Measurements from ENCODE around the gene BCL11B.
"Not testable (repeated sequence)": the region's sequence is repeated elsewhere in the genome, so short reads cannot be mapped to it uniquely, and the experiment has no call there.

The BCL11B gene

DNA sequence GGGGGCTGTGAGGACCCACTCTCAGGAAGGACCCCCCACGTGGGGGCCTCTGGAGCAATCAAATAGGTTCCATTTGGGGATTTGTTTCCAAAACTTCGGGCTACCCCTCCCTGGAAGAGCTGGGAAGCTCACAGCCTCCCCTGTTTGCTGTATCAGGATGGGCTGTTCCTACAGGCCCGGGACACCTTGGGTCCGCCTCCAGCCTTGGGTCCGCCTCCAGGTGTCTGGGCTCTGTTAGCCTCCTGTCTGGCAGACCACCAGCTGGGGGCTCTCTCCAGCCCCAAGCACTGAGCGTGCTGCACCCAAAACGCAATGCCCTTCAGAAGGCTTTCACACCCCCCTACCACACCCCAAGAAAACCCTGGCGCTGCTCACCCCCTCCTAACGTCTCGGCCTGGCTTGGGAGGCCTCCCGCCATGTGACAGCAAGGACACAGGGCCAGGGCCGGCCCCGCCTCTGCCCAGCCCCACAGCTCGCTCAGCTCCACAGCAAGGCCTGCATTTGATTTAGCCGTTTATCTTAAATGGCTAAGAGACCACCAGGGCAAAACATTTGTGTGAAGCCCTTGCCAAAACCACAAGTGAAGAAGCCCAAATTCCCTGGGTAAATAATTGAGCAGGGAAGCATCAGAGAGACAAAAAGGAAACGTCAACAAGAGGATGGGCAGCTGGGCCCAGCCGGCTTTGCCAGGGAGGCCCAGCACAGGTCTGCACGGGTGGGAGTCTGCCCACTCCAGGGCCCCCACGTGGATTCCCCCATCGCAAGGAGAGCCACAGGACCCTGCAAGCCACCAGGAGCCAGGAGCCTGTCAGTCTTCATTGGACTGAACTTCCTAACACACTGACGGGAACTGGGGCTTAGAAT is 39.9 kb downstream of the BCL11B start:
- H3K4me1 Mint-ChIP-seq = peaks cover 97% of the 10 kb centered on the region
- H3K4me3 Mint-ChIP-seq = peak overlapping the region; percentile 81
- H3K9me3 Mint-ChIP-seq = no peaks in the 10 kb centered on the region
- DNase-seq = peak; percentile 55
- H3K27ac Mint-ChIP-seq = peak overlapping the region; percentile 97
- CTCF ChIA-PET = interaction anchor here (0.7 to 11.9 kb wide), 8 partner anchors 9 to 1254 kb away, joined by 3 to 140 read pairs (median 3); partner anchors contain the start of gene BCL11B
- H3K27me3 Mint-ChIP-seq = peaks cover 4% of the 10 kb centered on the region
- H3K36me3 Mint-ChIP-seq = peaks cover 71% of the 10 kb centered on the region

DNA sequence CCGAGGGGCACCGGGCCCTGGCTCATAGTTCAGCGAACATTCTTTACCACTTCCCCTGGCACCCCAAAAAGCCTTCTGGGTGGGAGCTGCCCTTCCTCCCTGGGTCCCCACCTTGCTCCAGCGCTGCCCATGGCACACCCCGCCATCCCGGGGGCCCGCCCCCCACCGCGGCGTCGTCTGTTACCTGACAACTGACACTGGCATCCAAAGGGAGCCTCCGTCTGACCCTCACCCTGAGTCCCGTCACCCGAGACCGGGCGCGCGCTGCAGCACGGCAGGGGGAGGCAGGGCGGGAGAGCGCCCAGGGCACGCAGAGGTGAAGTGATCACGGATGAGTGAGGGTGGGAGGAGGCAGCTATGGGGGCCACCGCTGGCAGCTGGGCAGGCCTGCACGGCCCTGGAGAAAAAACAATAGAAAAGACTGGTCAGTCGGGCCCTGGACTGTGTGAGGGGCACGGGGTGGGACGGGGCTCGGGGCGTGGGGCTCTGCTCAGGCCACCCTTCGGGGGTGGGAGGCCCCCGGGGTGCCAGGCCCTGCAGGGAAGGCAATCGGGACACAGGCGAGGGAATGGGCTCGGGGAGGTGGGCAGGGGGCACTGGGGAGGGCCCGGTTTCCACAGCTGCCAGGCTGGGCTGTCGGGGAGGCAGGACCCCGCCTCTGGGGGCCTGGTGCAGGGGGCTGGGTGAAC is 40.7 kb downstream of the BCL11B start:
- peak; percentile 50 for DNase-seq
- H3K4me1 Mint-ChIP-seq = peaks cover 97% of the 10 kb centered on the region
- H3K36me3 Mint-ChIP-seq = peaks cover 72% of the 10 kb centered on the region
- CTCF ChIA-PET = interaction anchor here (0.6 to 11.9 kb wide), 16 partner anchors 10 to 1253 kb away, joined by 3 to 140 read pairs (median 4); partner anchors contain the start of gene BCL11B
- peaks cover 4% of the 10 kb centered on the region for H3K27me3 Mint-ChIP-seq
- peak overlapping the region; percentile 81 for H3K4me3 Mint-ChIP-seq
- peak overlapping the region; percentile 99 for H3K27ac Mint-ChIP-seq
- H3K9me3 Mint-ChIP-seq = no peaks in the 10 kb centered on the region

DNA sequence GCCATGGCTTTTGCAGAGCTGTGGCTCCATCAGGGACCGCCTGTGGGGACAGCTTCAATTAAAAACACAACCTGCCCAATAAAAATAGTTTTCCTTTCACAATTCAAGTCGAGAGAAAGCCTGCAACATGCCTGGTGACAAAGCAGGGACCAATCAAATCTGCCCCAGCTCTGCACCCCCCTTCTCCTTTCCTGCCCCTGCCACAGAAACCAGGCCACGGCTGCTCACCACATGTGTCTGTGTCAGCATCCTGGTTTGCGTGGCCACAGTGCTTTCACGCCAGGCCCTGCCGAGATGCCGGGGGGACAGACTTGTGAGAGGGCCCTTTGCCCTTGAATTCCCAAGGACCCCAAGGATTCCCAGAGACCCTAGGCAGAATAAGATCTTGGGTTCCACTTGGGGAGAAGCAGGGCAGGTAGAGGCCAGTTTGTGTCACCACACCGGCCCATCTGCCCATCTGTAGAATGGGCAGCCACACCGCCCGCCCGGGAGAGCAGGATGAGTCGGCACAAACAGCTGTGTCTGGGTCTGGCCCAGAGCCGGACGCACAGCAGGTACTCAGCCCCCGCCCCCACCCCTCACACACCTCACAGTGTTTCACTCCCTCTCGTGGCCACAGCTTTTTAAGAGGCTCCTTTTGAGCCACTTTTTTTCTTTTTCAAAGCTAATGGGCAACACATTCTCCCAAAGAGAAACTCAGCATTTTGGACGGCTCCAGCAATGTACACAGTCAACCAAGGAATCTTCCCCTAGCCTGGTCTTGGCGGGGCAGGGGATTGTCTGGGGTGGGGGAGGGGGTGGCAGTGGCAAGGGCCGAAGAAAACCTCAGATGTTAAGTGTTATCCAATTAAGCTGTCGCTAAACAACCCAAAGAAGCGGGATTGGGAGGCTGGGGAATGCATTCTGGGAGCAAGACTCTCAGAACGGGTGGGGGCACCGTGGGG is 41.5 kb downstream of the BCL11B start:
- peak overlapping the region; percentile 99 for H3K27ac Mint-ChIP-seq
- peak; percentile 93 for DNase-seq
- peaks cover 97% of the 10 kb centered on the region for H3K4me1 Mint-ChIP-seq
- H3K4me3 Mint-ChIP-seq = peak overlapping the region; percentile 74
- H3K27me3 Mint-ChIP-seq = peaks cover 4% of the 10 kb centered on the region
- no peaks in the 10 kb centered on the region for H3K9me3 Mint-ChIP-seq
- peaks cover 72% of the 10 kb centered on the region for H3K36me3 Mint-ChIP-seq
- CTCF ChIA-PET = interaction anchor here (0.6 to 11.9 kb wide), 16 partner anchors 10 to 1252 kb away, joined by 3 to 140 read pairs (median 4); partner anchors contain the start of gene BCL11B

DNA sequence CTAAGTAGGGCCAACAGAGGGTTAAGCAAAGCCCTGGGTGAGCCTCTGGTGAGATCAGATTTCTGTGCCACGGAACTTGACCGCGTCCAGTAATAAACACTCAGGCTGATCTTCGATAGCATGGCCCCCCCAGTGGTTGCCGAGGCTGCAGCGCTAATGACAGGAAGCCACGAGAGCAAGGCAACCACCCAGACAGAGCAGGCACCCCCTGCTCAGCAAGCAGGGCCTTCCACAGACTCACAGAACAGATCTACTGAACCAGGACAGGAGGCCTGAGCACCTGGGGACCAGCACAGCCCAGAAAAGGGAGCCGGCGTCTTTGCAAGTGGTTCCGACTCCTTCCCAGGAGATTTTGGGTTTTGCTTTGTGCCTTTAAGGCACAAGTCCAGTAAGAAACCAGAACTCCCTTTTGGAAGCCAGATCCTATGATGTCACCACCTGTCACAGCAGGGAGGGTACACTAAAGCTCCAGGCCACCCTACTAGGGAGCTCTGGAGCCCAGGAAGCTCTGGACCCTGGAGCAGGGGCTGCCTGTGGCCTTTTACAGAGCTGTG is 42.3 kb downstream of the BCL11B start:
- Mint-ChIP-seq H3K4me1 (peaks cover 97% of the 10 kb centered on the region), H3K4me3 (peak overlapping the region; percentile 74), H3K9me3 (no peaks in the 10 kb centered on the region), H3K36me3 (peaks cover 73% of the 10 kb centered on the region), H3K27ac (peak overlapping the region; percentile 99), H3K27me3 (peaks cover 4% of the 10 kb centered on the region)
- CTCF ChIA-PET = interaction anchor here (1.3 to 11.9 kb wide), 9 partner anchors 9 to 1090 kb away, joined by 3 to 140 read pairs (median 8); partner anchors contain the start of gene BCL11B
- DNase-seq = peak; percentile 55

DNA sequence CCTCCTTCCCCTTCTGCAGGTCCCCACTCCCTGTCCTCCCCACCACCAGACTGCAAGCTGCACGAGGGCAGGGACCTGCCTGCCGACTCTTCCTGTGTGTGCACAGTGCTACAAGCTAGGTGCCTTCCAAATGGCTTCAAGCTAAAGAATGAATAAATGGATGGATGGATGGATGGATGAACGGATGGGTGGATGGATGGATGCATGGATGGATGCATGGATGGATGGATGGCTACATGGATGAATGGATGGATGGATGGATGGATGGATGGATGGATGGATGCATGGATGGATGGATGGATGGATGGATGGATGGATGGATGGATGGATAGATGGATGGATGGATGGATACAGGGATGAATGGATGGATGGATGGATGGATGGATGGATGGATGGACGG is 43.2 kb downstream of the BCL11B start:
- CTCF ChIA-PET = interaction anchor here (1.0 to 11.9 kb wide), 2 partner anchors 20 to 36 kb away, joined by 3 to 140 read pairs; no protein-coding TSS in a partner anchor
- not testable (repeated sequence) for DNase-seq, H3K9me3 Mint-ChIP-seq, H3K27me3 Mint-ChIP-seq
- Mint-ChIP-seq H3K36me3 (peaks cover 79% of the 10 kb centered on the region), H3K4me3 (peak overlapping the region; percentile 74), H3K4me1 (peaks cover 97% of the 10 kb centered on the region), H3K27ac (peak overlapping the region; percentile 99)

DNA sequence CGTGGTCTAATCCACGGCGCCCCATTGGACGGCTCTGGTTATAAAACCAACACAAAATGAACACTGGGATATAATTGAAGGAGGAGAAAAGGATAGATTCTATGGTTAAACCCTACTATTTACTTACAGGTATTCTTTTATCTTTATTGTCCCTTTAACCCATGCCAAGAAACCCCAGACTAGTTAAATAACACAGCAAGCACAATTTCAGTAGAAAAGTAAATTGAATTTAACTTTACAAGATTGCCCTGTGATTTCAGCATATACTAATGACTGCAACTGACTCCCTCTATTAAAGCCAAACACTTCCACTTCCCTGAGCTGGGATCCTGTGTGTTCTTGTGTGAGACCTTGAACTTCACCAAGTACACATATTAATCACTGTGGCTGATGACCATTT is 45.3 kb downstream of the BCL11B start:
- peaks cover 4% of the 10 kb centered on the region for H3K27me3 Mint-ChIP-seq
- H3K27ac Mint-ChIP-seq = peak overlapping the region; percentile 99
- CTCF ChIA-PET = interaction anchor here (1.3 to 2.2 kb wide), 2 partner anchors 11 to 1031 kb away, joined by 3 to 7 read pairs; no protein-coding TSS in a partner anchor
- H3K4me3 Mint-ChIP-seq = peak overlapping the region; percentile 59
- no peak for DNase-seq
- H3K4me1 Mint-ChIP-seq = peaks cover 97% of the 10 kb centered on the region
- H3K9me3 Mint-ChIP-seq = no peaks in the 10 kb centered on the region
- H3K36me3 Mint-ChIP-seq = peaks cover 82% of the 10 kb centered on the region

DNA sequence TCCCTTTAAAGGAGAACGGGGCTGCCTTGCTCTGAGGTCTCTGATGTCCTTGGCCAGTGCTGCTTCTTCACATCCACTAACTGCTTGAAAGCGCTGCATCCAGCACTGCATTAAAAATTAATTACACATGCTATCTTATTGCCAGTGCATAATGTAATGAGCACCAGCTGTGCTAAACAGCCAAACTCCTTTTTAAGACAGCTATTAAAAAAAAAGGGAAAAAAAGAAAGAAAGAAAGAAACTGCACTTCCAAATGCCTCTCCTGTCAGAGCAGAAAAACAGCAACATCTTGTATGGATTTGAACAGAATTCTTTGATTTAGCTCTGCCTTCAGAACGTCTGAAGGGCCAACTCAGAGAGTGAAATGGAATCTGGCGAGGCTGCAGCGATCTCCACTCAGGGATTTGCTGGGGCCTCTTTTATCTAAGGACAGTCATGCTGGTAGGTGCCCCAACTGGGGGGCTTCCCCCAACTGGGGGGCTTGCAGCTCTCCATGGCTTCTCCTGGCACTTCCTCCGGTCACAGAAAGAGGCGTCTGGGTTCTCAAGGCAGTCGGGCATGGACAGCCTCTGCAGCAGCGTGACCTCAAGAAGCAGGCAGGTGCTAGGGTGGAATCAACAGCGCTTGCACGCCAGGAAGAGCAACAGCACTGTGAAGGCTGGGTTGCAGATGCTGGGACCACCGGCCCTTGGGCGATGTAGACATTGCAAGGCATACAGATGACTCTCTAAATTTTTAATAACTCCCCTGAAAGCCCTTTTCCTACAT is 46.4 kb downstream of the BCL11B start:
- Mint-ChIP-seq H3K36me3 (peaks cover 86% of the 10 kb centered on the region), H3K27me3 (peaks cover 4% of the 10 kb centered on the region), H3K9me3 (no peaks in the 10 kb centered on the region), H3K4me3 (peak overlapping the region; percentile 59), H3K4me1 (peaks cover 97% of the 10 kb centered on the region), H3K27ac (peak overlapping the region; percentile 99)
- DNase-seq = peak; percentile 59
- CTCF ChIA-PET = interaction anchor here (0.9 to 2.2 kb wide), 8 partner anchors 10 to 1030 kb away, joined by 3 to 7 read pairs (median 4); no protein-coding TSS in a partner anchor

DNA sequence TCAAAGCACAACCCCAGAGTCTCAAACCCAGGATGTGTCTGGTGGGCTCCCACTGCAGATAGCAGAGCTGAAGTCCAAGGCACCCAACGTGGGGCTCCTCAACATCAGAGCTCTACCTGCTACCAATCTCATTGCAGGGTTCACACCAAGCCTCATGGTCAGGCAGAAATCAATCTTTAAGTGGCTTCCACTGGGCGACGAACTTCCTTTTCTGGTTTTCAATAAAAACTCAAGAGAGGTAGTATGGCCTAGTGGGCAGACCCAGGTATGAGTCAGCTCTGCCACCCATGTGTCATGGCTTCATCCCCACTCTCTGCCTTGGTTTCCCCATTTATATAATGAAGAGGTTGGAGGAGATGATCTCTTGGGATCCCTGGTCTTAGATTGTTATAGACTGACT is 47.0 kb downstream of the BCL11B start:
- DNase-seq = no peak
- H3K4me1 Mint-ChIP-seq = peaks cover 96% of the 10 kb centered on the region
- H3K27ac Mint-ChIP-seq = peak overlapping the region; percentile 99
- peaks cover 87% of the 10 kb centered on the region for H3K36me3 Mint-ChIP-seq
- no peaks in the 10 kb centered on the region for H3K27me3 Mint-ChIP-seq
- no peaks in the 10 kb centered on the region for H3K9me3 Mint-ChIP-seq
- CTCF ChIA-PET = interaction anchor here (0.9 to 2.1 kb wide), 7 partner anchors 9 to 42 kb away, joined by 3 to 9 read pairs (median 5); no protein-coding TSS in a partner anchor
- peak overlapping the region; percentile 36 for H3K4me3 Mint-ChIP-seq

DNA sequence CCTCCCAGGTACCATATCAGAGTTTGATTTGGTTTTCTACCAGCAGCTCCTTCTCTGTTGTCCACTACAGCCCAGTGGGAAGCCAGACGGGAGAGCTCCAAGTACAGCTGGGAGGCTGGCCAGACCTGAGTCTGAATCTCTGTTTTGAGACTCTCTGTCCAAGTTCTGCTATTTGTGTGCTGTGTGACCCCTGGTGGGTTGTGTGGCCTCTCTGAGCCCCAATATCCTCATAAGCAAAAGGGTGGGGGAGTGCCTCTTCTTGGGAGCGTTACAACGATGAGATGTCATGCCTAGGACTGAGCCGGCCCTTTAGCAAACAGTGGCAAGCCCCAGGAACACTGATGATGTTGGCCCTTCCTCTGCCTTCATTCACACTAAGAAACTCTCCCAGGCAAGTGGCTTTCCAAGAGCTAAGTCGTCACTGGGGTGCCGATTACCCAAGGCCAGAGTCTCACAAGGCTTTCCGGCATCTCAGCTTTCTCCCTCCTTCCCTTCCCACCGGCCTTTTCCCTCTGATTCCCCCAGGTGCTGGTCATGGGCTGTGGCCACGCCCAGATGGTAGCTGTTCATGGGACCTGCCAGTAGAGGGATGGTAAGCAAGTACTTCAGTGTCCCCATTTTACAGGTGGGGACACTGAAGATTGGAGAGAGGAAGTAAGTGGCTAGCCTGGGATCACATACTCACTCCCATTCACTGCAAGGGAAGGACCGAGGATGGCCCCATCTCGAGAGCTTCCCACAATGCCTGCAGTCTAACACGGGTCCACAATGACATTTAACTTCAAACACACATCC is 47.7 kb downstream of the BCL11B start:
- Mint-ChIP-seq H3K9me3 (no peaks in the 10 kb centered on the region), H3K27ac (peak overlapping the region; percentile 99), H3K4me1 (peaks cover 95% of the 10 kb centered on the region), H3K4me3 (peak overlapping the region; percentile 36), H3K36me3 (peaks cover 86% of the 10 kb centered on the region), H3K27me3 (no peaks in the 10 kb centered on the region)
- CTCF ChIA-PET = interaction anchor here (0.6 to 2.1 kb wide), 8 partner anchors 9 to 902 kb away, joined by 3 to 9 read pairs (median 4); no protein-coding TSS in a partner anchor
- no peak for DNase-seq

DNA sequence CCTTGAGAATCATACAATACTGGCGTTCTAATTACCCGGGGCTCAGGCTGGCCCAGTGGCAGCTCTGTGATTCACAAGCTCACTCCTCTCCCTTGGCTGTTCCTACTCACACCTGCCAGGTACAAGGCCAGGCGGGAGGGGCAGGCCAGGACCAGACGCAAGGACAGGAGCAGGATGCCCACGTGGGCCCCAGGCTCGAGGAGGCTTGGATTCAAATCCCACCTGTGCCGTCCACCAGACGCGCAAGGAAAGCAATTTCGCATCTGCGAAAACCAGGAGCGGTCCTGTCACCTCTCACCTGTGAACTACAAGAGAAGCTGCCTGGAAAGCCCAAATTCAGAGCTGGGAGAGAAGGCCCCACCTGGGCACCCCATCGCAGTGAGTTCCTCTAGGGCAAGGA is 50.6 kb downstream of the BCL11B start:
- peak overlapping the region; percentile 79 for H3K27ac Mint-ChIP-seq
- CTCF ChIA-PET = interaction anchor here (1.2 kb wide), 1 partner anchor 9 kb away, joined by 3 read pairs; no protein-coding TSS in a partner anchor
- H3K4me1 Mint-ChIP-seq = peaks cover 91% of the 10 kb centered on the region
- H3K27me3 Mint-ChIP-seq = no peaks in the 10 kb centered on the region
- H3K4me3 Mint-ChIP-seq = no peak overlapping the region
- no peak for DNase-seq
- H3K36me3 Mint-ChIP-seq = peaks cover 76% of the 10 kb centered on the region
- H3K9me3 Mint-ChIP-seq = no peaks in the 10 kb centered on the region

DNA sequence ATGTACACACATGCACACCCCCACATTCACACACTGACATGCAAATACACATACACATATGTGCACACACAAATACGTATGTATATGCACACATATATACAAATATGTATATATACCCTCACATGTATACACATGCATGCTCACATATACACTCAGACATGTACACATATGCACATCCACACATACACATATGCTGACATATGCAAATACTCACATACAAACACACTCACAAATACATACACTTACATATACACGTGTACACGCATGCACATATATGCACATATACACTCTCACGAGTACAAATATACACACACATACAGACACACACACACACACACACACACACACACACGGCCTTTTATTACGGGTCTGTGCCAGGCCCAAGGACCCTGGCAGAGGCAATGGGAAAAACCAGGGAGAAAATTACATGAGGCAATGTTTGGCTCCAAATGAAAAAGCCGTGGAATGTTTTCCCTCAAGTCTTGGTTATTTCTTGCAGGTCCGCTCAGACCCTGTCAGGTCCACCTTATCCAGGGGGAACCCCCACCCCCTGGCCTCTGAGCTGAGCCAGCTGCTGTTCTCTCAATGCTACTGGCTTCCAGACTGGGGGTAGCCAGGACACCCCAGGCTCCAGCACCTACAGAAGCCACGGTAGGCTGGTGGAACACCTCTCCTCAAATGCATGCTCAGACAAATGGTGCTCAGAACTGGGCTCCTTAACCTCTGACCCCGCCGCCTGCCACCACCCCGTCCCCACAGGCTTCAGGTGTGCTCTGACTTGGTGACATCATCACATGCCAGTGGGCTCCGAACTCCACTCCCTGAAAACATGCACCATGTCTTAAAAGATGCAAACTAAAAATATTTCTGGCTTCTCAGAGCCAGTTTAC is 54.7 kb downstream of the BCL11B start:
- DNase-seq = no peak
- peaks cover 91% of the 10 kb centered on the region for H3K4me1 Mint-ChIP-seq
- H3K4me3 Mint-ChIP-seq = no peak overlapping the region
- H3K36me3 Mint-ChIP-seq = peaks cover 58% of the 10 kb centered on the region
- CTCF ChIA-PET = no interaction called here
- no peaks in the 10 kb centered on the region for H3K27me3 Mint-ChIP-seq
- H3K9me3 Mint-ChIP-seq = no peaks in the 10 kb centered on the region
- H3K27ac Mint-ChIP-seq = peak overlapping the region; percentile 82

Measured in activated naive CD4-positive, alpha-beta T cell treated with anti-CD3 and anti-CD28 coated beads, Interleukin-2, amount 10 ng/mL, durations not matched to agents 7 days and 5 days (primary cell).